Measurements from ENCODE around the gene GAP43. TPM values are rescaled to one million over a fixed set of nuclear protein-coding genes. Genes with fewer than 3 reads are reported as not detected.

The GAP43 gene
- total and polyA plus RNA-seq, 2 of the 13 experiments (the other 11 are each of a cell fraction or from before 2014, with no cell fraction given): not detected

GRCh38 chr3:115766587-115767482, 143.5 kb downstream of the GAP43 start:
- FAIRE-seq (no peak), ATAC-seq (no peak), DNase-seq (ENCODE audit: low spot score) (no peak)
- H3K9me3 ChIP-seq (ENCODE audit: low read length): no peaks in the 10 kb centered on the region
- POLR2A ChIA-PET: no interaction called here
- no peaks in the 10 kb centered on the region for H3K27me3 ChIP-seq (ENCODE audit: control insufficient read depth in 1 of 2, insufficient read depth in 2 of 2, low read length in 2 of 2)
- H3K4me1 ChIP-seq (ENCODE audit: insufficient read depth, low read length): no peaks in the 10 kb centered on the region
- 93% methylated on average over 6 of the region's 6 CpGs for WGBS (ENCODE audit: low lambda C conversion rate)
- H3K79me2 ChIP-seq (ENCODE audit: insufficient read depth, low read length): no peaks in the 10 kb centered on the region
- no peak overlapping the region for H2AFZ ChIP-seq (ENCODE audit: low read length)
- in situ Hi-C loops (cut with HindIII; ENCODE audit: extremely low pct_ligation_motif_present, low pct_unique_long_range_greater_than_20kb): no loop called here
- no peaks in the 10 kb centered on the region for H4K20me1 ChIP-seq (ENCODE audit: insufficient read depth, low read length)
- H3K27ac ChIP-seq (ENCODE audit: extremely low read length, insufficient read depth, low read length): no peak overlapping the region
- no TSS peak for BruUV-seq (replicated peaks)
- no peak overlapping the region for H3K4me2 ChIP-seq (ENCODE audit: low read depth, low read length)
- no peak overlapping the region for H3K4me3 ChIP-seq (replicated peaks in 1 of 3; ENCODE audit: insufficient read depth in 1 of 3, low read depth in 2 of 3, low read length in 3 of 3)
- CTCF ChIA-PET (ENCODE audit: low intra/inter-chr PET ratio, low total read pairs): no interaction called here
- intact Hi-C loops (cut with micrococcal nuclease; ENCODE audit: unreplicated experiment): no loop called here
- no peaks in the 10 kb centered on the region for H3K36me3 ChIP-seq (replicated peaks in 1 of 2; ENCODE audit: control insufficient read depth in 1 of 2, insufficient read depth in 2 of 2, low read length in 2 of 2)
- no peak overlapping the region for H3K9ac ChIP-seq (ENCODE audit: insufficient read depth, low read depth, low read length)
- TF ChIP-seq ZNF230 (CRISPR knock-in tag; IDR thresholded peaks at IDR 0.05) (no peak), BCL6 (CRISPR knock-in tag; IDR thresholded peaks at IDR 0.05) (no peak), BCLAF1 (IDR thresholded peaks at IDR 0.05) (no peak), HMGXB3 (CRISPR knock-in tag; IDR thresholded peaks at IDR 0.05; ENCODE audit: borderline replicate concordance) (no peak), SIN3B (IDR thresholded peaks at IDR 0.05; ENCODE audit: low read length) (no peak), ZNF605 (CRISPR knock-in tag; IDR thresholded peaks at IDR 0.05) (no peak), ZNF724P (CRISPR knock-in tag; IDR thresholded peaks at IDR 0.05; ENCODE audit: borderline replicate concordance) (no peak), AKNA (CRISPR knock-in tag; IDR thresholded peaks at IDR 0.05; ENCODE audit: borderline replicate concordance) (no peak)
